MM.1S (cell line): ENCODE results near the gene PCDHB15.

Experiments used
- EZH2 ChIP-seq: fragments of 300-600 bp; sonication (generic); optimal IDR thresholded peaks from 2 replicates; pipeline ENCODE3; 2017; ENCODE audit warnings: low read depth, mild to moderate bottlenecking, antibody characterized with exemption, low read length, mixed read lengths
- TF ChIP-seq, protein P1 (sequence below): fragments of 300-600 bp; sonication (generic); IDR thresholded peaks from 2 replicates; pipeline ENCODE4 v1.5.1; 2016; ENCODE audit warnings: antibody characterized with exemption, low read length, mixed read lengths

DNA sequence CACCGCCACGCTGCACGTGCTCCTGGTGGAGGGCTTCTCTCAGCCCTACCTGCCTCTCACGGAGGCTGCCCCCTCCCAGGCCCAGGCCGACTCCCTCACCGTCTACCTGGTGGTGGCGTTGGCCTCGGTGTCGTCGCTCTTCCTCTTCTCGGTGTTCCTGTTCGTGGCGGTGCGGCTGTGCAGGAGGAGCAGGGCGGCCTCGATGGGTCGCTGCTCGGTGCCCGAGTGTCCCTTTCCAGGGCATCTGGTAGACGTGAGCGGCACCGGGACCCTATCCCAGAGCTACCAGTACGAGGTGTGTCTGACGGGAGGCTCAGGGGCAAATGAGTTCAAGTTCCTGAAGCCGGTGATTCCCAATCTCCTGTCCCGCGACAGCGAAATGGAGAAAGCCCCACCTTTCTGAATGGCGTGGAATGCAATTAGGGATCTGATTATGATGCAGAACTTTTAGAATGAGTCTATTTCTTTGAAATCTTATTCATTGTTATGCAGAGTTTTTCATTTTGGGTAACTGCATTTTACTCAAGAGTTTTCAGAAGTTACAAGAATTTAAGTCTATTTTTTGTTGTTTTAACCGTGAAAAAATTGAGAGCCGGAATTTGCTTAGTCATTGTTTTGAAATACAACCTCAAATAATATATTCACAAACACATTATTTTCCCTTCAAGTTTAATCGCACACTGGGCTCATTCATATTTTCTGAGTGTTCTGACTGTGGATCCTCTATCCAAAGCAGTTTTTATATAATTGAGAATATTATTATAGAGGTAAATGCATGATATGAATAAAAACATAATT lies 8.5 kb upstream of the PCDHB15 start:
- TF ChIP-seq, protein P1, sequence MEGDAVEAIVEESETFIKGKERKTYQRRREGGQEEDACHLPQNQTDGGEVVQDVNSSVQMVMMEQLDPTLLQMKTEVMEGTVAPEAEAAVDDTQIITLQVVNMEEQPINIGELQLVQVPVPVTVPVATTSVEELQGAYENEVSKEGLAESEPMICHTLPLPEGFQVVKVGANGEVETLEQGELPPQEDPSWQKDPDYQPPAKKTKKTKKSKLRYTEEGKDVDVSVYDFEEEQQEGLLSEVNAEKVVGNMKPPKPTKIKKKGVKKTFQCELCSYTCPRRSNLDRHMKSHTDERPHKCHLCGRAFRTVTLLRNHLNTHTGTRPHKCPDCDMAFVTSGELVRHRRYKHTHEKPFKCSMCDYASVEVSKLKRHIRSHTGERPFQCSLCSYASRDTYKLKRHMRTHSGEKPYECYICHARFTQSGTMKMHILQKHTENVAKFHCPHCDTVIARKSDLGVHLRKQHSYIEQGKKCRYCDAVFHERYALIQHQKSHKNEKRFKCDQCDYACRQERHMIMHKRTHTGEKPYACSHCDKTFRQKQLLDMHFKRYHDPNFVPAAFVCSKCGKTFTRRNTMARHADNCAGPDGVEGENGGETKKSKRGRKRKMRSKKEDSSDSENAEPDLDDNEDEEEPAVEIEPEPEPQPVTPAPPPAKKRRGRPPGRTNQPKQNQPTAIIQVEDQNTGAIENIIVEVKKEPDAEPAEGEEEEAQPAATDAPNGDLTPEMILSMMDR = no peak
- TF ChIP-seq EZH2 = no peak
